Stimulated activated CD4-positive, alpha-beta T cell treated with anti-CD3 and anti-CD28 coated beads, Interleukin-1b, Interleukin-23, amount 100 ng/mL, for 24 hours (primary cell): ENCODE results near the gene GUCA2B.

Experiments used
- DNase-seq, 4 experiments: peaks; one replicate each; pipeline ENCODE4 v3.0.0-alpha.2; 2020; ENCODE audit warnings: low read depth in 4 of 4, low spot score in 1 of 4

Gene GUCA2B

DNA sequence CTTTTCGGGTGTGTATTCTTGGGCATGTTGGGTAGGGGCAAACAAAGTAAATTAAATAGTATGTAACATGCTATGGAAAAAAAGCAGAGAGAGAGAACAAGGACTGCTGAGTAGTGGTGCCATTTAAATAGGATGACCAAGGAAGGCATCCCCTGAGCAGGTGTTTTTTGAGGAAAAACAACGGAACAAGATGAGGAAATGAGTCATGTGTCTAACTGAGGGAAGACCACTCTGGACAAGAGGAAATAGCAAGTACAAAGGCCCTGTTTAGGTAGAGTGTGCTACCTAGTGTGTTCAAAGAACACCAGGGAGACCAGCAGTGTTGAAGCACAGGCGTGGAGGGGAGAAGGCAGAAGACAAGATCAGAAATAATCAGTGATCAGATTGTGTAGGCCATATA lies 31.4 kb downstream of the GUCA2B start:
- no peak for DNase-seq

DNA sequence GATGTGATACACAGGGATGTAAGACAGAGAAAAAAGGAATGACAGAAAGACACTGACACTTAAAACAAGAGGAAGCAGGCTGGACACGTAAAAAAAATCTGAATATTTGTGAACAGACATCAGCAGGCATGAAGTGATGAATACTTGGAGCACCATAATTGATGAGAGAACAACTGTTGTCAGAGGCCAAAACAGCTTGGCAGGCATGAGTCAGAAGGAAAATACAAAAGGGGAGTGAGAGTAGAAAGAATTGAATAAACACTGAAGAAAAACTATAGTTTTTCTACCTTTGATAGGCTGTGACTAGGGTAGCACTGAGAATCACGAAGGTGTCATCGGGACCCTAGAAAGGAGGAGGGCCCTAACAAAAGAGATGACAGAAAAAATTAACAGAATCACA lies 32.9 kb downstream of the GUCA2B start:
- no peak for DNase-seq

DNA sequence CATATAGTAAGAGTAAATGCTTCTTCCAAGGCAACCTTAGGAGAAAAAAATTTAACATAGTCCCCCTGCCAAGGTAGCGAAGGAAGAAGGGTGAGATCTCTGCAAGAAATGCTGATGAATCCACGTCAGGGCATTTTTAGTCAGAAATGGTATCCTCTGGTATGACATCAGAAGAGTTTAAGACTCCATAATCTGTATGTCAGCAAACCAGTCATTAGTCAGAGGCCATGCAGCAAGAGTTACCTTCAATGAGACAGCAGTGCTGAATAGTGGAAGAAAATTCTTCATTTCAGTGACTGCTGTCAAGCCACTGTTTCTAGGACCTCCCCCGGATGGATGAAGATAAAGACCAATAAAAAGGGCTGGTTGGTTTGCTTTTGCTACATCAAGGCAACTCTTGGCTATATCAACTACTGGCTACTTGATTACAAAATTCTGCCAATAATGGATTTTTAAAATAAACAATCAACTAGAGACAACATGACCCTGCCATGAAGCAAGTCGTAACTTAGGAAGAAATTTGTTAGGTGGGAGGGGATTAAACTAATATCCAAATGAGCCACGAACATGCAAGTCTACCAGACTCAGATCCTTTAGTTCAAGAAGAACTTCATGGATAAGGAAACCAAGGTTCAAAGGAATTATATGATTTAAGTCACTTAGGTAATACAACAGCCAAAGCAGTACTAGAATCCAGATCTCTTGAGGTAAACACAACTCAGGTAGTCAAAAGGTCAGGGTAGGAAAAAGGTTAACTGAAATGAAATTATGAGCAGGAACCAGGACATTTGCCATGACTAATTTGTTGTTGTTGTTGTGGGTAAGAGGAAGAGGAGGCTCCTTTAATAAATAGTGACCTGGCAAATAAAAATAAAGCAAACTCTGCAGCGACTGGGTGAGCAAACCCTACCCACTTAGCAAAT lies 37.0 kb downstream of the GUCA2B start:
- no peak for DNase-seq

DNA sequence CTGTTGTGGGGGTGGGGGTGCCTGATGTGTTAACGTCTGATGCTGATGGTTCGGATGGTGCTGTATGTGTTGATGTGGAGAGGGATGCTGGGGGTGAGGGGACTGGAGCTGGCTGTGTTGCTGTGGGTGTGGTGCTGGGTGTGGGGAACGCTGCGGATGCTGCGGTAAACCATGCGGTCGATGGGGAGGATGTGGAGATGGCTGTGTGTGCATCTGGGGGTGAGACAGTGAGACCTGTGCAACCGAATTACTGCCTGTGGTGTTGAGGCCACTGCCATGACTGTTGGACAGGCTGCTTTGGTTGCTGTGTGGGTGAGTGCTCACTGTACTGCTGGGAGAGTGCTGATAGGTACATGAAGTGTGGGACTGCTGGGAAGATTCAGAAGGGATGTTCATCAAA lies 38.1 kb downstream of the GUCA2B start:
- DNase-seq: no peak

DNA sequence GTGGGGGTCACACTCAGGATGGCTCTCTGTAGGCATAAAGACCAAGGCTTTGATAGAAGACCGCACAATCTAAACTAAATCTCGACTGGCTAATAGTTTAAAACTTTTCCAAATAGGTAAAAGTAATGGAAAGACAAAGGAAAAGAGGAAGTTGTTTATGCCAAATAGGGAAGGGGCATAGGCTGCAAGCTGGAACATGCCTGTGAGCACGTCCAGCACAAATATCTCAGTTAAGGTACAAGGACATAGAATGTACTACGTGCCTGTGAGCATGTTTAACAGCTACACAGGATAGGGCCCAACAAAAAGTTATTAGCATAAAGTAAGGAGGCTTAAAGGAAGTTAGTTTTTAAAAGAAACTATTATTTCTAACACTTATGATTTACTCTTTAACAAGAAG lies 38.9 kb downstream of the GUCA2B start:
- DNase-seq: no peak

DNA sequence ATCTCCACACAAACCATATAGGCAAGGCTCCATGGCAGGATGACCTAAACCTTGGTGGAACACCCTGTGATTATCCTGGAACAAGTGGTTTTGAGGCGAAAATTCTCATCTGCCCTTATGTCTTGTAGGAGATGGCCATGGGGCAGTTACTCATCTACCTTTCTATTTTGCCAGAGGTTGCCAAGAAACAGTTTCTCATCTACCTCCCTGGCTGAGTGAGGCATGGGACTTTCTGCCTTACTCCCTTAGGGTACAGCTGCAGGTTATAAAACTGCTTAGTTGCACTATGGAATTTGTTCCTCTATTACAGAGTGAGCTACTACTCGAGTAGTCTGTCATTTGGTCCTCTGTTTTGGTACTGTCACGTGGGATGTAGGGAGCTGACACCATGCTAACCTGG lies 42.6 kb downstream of the GUCA2B start:
- no peak for DNase-seq

DNA sequence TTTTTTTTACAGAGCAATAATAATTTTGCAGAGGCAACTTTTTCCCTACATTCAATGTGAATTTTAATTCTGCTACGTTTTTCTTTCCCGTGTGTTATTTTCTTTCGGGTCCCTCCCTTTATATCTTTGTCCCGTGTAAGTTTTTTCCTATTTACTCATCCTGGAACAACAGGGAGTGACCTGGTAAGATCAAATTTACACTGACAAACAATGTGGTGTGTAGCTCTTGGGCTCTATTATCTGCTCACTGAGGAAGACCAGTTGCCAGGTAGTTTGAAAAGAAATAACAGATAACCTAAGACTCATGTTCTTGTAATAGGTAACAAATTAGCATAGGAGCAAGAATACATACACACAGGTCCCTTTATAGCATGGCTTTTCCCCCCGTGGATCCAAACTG lies 45.0 kb downstream of the GUCA2B start:
- DNase-seq: no peak

DNA sequence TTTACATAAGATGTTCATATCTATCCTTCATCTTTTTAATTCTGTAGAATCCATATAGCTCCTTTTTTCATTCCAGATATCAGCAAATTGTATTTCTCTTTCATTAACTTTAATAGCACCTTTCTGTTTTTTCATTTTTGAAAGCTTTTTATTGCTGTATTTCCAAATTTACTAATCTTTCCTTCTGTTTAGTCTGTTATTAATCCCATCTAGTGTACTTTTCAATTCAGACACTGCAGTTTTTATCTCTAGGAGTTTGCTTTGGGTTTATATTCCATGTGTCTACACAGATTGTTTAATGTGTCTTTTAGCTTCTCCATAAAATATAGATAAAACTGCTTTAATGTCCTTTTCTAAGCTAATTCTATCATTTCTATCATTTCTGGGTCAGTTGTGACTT lies 48.8 kb downstream of the GUCA2B start:
- no peak for DNase-seq
